H9 (cell line): ENCODE data around the gene TEF. TPM values are rescaled to one million over a fixed set of nuclear protein-coding genes. Genes with fewer than 3 reads are reported as not detected.

Source experiments
- DNase-seq: peaks from one replicate; pipeline ENCODE4 v3.0.0-alpha.2; 2017
- H2AFZ ChIP-seq: one replicate; pipeline ENCODE4 v1.6.1; 2013; ENCODE audit warnings: mild to moderate bottlenecking, low read length, control low read depth, moderate library complexity
- H2AK5ac ChIP-seq: 2 replicates; pipeline ENCODE4 v1.6.1; 2013; ENCODE audit warnings: low read length, control low read depth, mixed read lengths; ENCODE audit not compliant: insufficient read length
- H2BK120ac ChIP-seq: one replicate; pipeline ENCODE4 v1.6.1; 2013; ENCODE audit warnings: low read depth, mild to moderate bottlenecking, low read length, control low read depth, inconsistent platforms; ENCODE audit not compliant: poor library complexity, severe bottlenecking
- H2BK12ac ChIP-seq: 2 replicates; pipeline ENCODE4 v1.6.1; 2013; ENCODE audit warnings: low read length, control low read depth, mixed read lengths, low read depth; ENCODE audit not compliant: insufficient read length
- H2BK15ac ChIP-seq: 2 replicates; pipeline ENCODE4 v1.6.1; 2013; ENCODE audit warnings: low read depth, low read length, control low read depth
- H2BK20ac ChIP-seq: one replicate; pipeline ENCODE4 v1.6.1; 2013; ENCODE audit warnings: low read depth, mild to moderate bottlenecking, low read length, control low read depth, inconsistent platforms; ENCODE audit not compliant: poor library complexity, severe bottlenecking
- H2BK5ac ChIP-seq: 2 replicates; pipeline ENCODE4 v1.6.1; 2013; ENCODE audit warnings: low read length, control low read depth, mixed read lengths; ENCODE audit not compliant: insufficient read length
- H3K14ac ChIP-seq: 2 replicates; pipeline ENCODE4 v1.6.1; 2013; ENCODE audit warnings: low read length, control low read depth; ENCODE audit not compliant: insufficient read depth
- H3K18ac ChIP-seq: 2 replicates; pipeline ENCODE4 v1.6.1; 2013; ENCODE audit warnings: low read depth, mild to moderate bottlenecking, mixed read lengths, low read length, control low read depth; ENCODE audit not compliant: insufficient read length
- H3K23ac ChIP-seq: 2 replicates; pipeline ENCODE4 v1.6.1; 2013; ENCODE audit warnings: low read length, control low read depth, mixed read lengths, low read depth; ENCODE audit not compliant: insufficient read length
- H3K23me2 ChIP-seq: 2 replicates; pipeline ENCODE4 v1.6.1; 2013; ENCODE audit warnings: low read depth, mild to moderate bottlenecking, mixed read lengths, low read length, control low read depth; ENCODE audit not compliant: insufficient read length, poor library complexity, severe bottlenecking
- H3K27ac ChIP-seq: 2 replicates; pipeline ENCODE4 v1.5.1; 2013; ENCODE audit warnings: low read length, control low read depth, mixed read lengths, low read depth; ENCODE audit not compliant: insufficient read length
- H3K27me3 ChIP-seq: 2 replicates; pipeline ENCODE4 v1.6.1; 2013; ENCODE audit warnings: low read length, control low read depth, inconsistent platforms; ENCODE audit not compliant: insufficient read depth
- H3K4ac ChIP-seq: 2 replicates; pipeline ENCODE4 v1.6.1; 2013; ENCODE audit warnings: low read depth, mild to moderate bottlenecking, control low read depth, inconsistent platforms, low read length, moderate library complexity
- H3K4me1 ChIP-seq: 2 replicates; pipeline ENCODE4 v1.6.1; 2013; ENCODE audit warnings: low read length, control low read depth, inconsistent platforms; ENCODE audit not compliant: insufficient read depth
- H3K4me2 ChIP-seq: 2 replicates; pipeline ENCODE4 v1.6.1; 2013; ENCODE audit warnings: low read length, control low read depth, mixed read lengths; ENCODE audit not compliant: insufficient read length, insufficient read depth
- H3K56ac ChIP-seq: 2 replicates; pipeline ENCODE4 v1.6.1; 2013; ENCODE audit warnings: low read depth, mild to moderate bottlenecking, mixed read lengths, low read length, control low read depth; ENCODE audit not compliant: insufficient read length
- H3K79me1 ChIP-seq: 2 replicates; pipeline ENCODE4 v1.6.1; 2013; ENCODE audit warnings: low read depth, mild to moderate bottlenecking, moderate library complexity, low read length, control low read depth, inconsistent platforms; ENCODE audit not compliant: insufficient read depth, poor library complexity, severe bottlenecking
- H3K79me2 ChIP-seq: 2 replicates; pipeline ENCODE4 v1.6.1; 2013; ENCODE audit warnings: low read length, control low read depth, inconsistent platforms; ENCODE audit not compliant: insufficient read depth
- H3K9ac ChIP-seq: 2 replicates; pipeline ENCODE4 v1.6.1; 2013; ENCODE audit warnings: low read length, control low read depth, mixed read lengths; ENCODE audit not compliant: insufficient read length; ENCODE audit errors: extremely low read depth
- H3K9me3 ChIP-seq: one replicate; pipeline ENCODE4 v1.6.1; 2013; ENCODE audit warnings: low read depth, low read length, inconsistent platforms; ENCODE audit not compliant: control insufficient read depth
- H3T11ph ChIP-seq: one replicate; pipeline ENCODE4 v1.6.1; 2013; ENCODE audit warnings: mild to moderate bottlenecking, low read length, control low read depth, inconsistent platforms
- H4K20me1 ChIP-seq: one replicate; pipeline ENCODE4 v1.6.1; 2013; ENCODE audit not compliant: control insufficient read depth, insufficient read length, insufficient read depth
- H4K5ac ChIP-seq: 2 replicates; pipeline ENCODE4 v1.6.1; 2013; ENCODE audit warnings: low read depth, mild to moderate bottlenecking, mixed read lengths, low read length, control low read depth; ENCODE audit not compliant: insufficient read length
- H4K8ac ChIP-seq: replicated peaks from 2 replicates; pipeline ENCODE4 v1.6.1; 2013; ENCODE audit warnings: low read length, control low read depth, mixed read lengths, low read depth; ENCODE audit not compliant: insufficient read length
- H4K91ac ChIP-seq: 2 replicates; pipeline ENCODE4 v1.6.1; 2013; ENCODE audit warnings: low read depth, mild to moderate bottlenecking, moderate library complexity, mixed read lengths, low read length, control low read depth; ENCODE audit not compliant: insufficient read length
- H3K27ac Mint-ChIP-seq, 3 experiments: 2 replicates in 2 of 3; 3 replicates in 1 of 3; pipeline ENCODE4 v1.8.0; 2020 to 2021; ENCODE audit warnings: mixed read lengths in 3 of 3, mild to moderate bottlenecking in 1 of 3, moderate library complexity in 1 of 3
- H3K27me3 Mint-ChIP-seq: 2 replicates; pipeline ENCODE4 v1.8.0; 2021; ENCODE audit warnings: low read depth, mild to moderate bottlenecking, moderate library complexity, mixed read lengths
- H3K36me3 Mint-ChIP-seq, 3 experiments: 2 replicates in 2 of 3; 3 replicates in 1 of 3; pipeline ENCODE4 v1.8.0; 2020 to 2021; ENCODE audit warnings: low read depth in 3 of 3, mixed read lengths in 3 of 3; ENCODE audit not compliant: insufficient read depth in 1 of 3
- H3K4me1 Mint-ChIP-seq, 2 experiments: 2 replicates each; pipeline ENCODE4 v1.8.0; 2020; ENCODE audit warnings: mixed read lengths in 2 of 2
- H3K4me3 Mint-ChIP-seq, 2 experiments: 2 replicates in 1 of 2; 3 replicates in 1 of 2; pipeline ENCODE4 v1.8.0; 2020 to 2021; ENCODE audit warnings: mild to moderate bottlenecking in 2 of 2, mixed read lengths in 2 of 2, moderate library complexity in 1 of 2
- H3K9me3 Mint-ChIP-seq, 2 experiments: 2 replicates in 1 of 2; 3 replicates in 1 of 2; pipeline ENCODE4 v1.8.0; 2020; ENCODE audit warnings: mild to moderate bottlenecking in 2 of 2, mixed read lengths in 2 of 2, moderate library complexity in 1 of 2
- WGBS: extraction: QIAGEN DNeasy Blood & Tissue Kit; methylation state at CpG from one replicate; pipeline ENCODE4 v1.1.7; 2013; ENCODE audit warnings: missing lambda C conversion rate, low lambda C conversion rate, mixed read lengths; ENCODE audit not compliant: insufficient read length; ENCODE audit errors: extremely low coverage; 5-methylcytosine and 5-hydroxymethylcytosine counted together
- total RNA-seq: library from RNA; stranded (reverse); gene quantifications from 2 replicates; pipeline ENCODE4 v1.2.1, GENCODE V29; 2021
- TF ChIP-seq, protein P1 (sequence below): fragments of 200-600 bp; sonication (generic); conservative IDR thresholded peaks from 3 replicates; pipeline ENCODE4 v1.8.0; 2021; ENCODE audit warnings: antibody characterized with exemption, mild to moderate bottlenecking

TEF gene
- total RNA-seq, 1 experiment from 2014 or later: 17.9 TPM

DNA sequence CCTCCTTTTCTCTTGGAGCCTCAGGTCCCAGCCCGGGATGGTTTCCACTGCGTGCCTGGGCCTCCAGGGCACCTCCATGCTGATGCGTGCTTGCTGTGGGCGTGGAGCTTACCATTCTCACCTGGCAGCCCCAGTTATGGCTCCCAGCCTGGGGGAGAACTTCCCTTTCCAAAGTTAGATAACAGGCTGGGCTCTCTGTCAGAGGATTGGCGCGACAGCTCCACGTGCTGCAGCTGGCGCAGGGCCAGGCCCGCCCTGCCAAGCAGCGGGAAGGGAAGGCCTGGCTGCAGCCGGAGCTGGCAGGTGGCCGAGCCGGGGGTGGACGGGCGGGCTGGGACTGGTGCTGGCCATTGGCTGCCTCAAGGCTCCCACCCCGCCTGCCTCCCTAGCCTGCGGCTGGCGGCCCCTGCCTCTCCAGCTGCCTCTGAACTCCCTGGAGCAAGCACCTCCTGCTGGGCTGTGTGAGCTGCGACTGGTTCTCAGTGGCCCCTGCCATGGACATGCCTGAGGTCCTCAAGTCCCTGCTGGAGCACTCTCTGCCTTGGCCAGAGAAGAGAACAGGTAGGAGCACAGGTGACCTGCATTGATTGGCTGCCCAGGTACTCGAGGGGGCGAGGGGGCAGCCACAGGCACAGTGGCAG is 14.6 kb upstream of the TEF start:
- Histone ChIP-seq H3K18ac (no peak overlapping the region), H4K5ac (no peak overlapping the region), H2BK20ac (no peak overlapping the region), H3K4me1 (peaks cover 3% of the 10 kb centered on the region; the same call in 1 of the 2 replicates), H3K79me1 (no peaks in the 10 kb centered on the region), H3K23me2 (no peaks in the 10 kb centered on the region), H3K27ac (no peak overlapping the region), H3K27me3 (no peaks in the 10 kb centered on the region), H2BK5ac (no peak overlapping the region), H2AK5ac (no peak overlapping the region), H4K20me1 (no peaks in the 10 kb centered on the region), H3K14ac (no peak overlapping the region; the same call in 1 of the 2 replicates), H3K4me2 (no peak overlapping the region), H4K91ac (no peak overlapping the region), H3K23ac (no peak overlapping the region), H2AFZ (no peak overlapping the region), H2BK15ac (no peak overlapping the region), H3K4ac (no peak overlapping the region), H3K79me2 (no peaks in the 10 kb centered on the region), H3T11ph (no peak overlapping the region), H2BK12ac (no peak overlapping the region), H2BK120ac (no peak overlapping the region), H3K9me3 (no peaks in the 10 kb centered on the region), H4K8ac (no peak overlapping the region), H3K56ac (no peak overlapping the region), H3K9ac (no peak overlapping the region)
- Mint-ChIP-seq H3K9me3 (no peaks in the 10 kb centered on the region), H3K27me3 (peaks cover 9% of the 10 kb centered on the region; the same call in 1 of the 2 replicates), H3K27ac (no peak overlapping the region; a peak in 1 of 7 replicates), H3K4me1 (peaks cover 16 to 26% of the 10 kb centered on the region in 2 experiments), H3K36me3 (no peaks in the 10 kb centered on the region), H3K4me3 (no peak overlapping the region)
- peak; percentile 79 for DNase-seq
- TF ChIP-seq, protein P1, sequence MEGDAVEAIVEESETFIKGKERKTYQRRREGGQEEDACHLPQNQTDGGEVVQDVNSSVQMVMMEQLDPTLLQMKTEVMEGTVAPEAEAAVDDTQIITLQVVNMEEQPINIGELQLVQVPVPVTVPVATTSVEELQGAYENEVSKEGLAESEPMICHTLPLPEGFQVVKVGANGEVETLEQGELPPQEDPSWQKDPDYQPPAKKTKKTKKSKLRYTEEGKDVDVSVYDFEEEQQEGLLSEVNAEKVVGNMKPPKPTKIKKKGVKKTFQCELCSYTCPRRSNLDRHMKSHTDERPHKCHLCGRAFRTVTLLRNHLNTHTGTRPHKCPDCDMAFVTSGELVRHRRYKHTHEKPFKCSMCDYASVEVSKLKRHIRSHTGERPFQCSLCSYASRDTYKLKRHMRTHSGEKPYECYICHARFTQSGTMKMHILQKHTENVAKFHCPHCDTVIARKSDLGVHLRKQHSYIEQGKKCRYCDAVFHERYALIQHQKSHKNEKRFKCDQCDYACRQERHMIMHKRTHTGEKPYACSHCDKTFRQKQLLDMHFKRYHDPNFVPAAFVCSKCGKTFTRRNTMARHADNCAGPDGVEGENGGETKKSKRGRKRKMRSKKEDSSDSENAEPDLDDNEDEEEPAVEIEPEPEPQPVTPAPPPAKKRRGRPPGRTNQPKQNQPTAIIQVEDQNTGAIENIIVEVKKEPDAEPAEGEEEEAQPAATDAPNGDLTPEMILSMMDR: no peak
- no CpG with 5 or more reads among the region's 21 CpGs for WGBS
